ENCODE results near the gene CLEC2D. TPM values are rescaled to one million over a fixed set of nuclear protein-coding genes. Genes with fewer than 3 reads are reported as not detected.

The CLEC2D gene
- total and polyA plus RNA-seq, 2 donors (not counting 1 experiment from before 2014, with no cell fraction given) = 158 to 426 TPM

Small RNA genes within 50 kb of the gene (small RNA-seq; reads per million reads assigned to genes)
- gene AC010186.4 (ENCODE audit: insufficient read length, low read depth, low replicate concordance) (not detected), gene RNU6-700P (ENCODE audit: insufficient read length, low read depth, low replicate concordance) (not detected)

Other genes starting within 250 kb of the CLEC2D start
- gene KLRB1, start 61.8 kb upstream of the CLEC2D start, total RNA-seq = not detected in 2 replicates
- gene KLRB1, start 61.8 kb upstream of the CLEC2D start, polyA plus RNA-seq = 0.12 and 0.53 TPM in 2 replicates
- gene CLECL1, start 63.4 kb downstream of the CLEC2D start, total RNA-seq = 37.8 and 51.4 TPM in 2 replicates
- gene CLECL1, start 63.4 kb downstream of the CLEC2D start, polyA plus RNA-seq = 18.5 and 30.7 TPM in 2 replicates
- 44.8 and 45.1 TPM in 2 replicates for gene CD69, start 91.2 kb downstream of the CLEC2D start, total RNA-seq
- 997 and 1,149 TPM in 2 replicates for gene CD69, start 91.2 kb downstream of the CLEC2D start, polyA plus RNA-seq
- gene KLRF1, start 157.8 kb downstream of the CLEC2D start, total RNA-seq = 1.2 and 1.7 TPM in 2 replicates
- 1.0 and 2.0 TPM in 2 replicates for gene KLRF1, start 157.8 kb downstream of the CLEC2D start, polyA plus RNA-seq
- gene CLEC2B, start 199.6 kb downstream of the CLEC2D start, total RNA-seq = 30.5 and 31.6 TPM in 2 replicates
- 58.2 and 86.6 TPM in 2 replicates for gene CLEC2B, start 199.6 kb downstream of the CLEC2D start, polyA plus RNA-seq
- not detected in 2 replicates for gene KLRF2, start 211.8 kb downstream of the CLEC2D start, total RNA-seq
- gene KLRF2, start 211.8 kb downstream of the CLEC2D start, polyA plus RNA-seq = 0.36 TPM in 1 of 2 replicates, not detected in the other